ENCODE data around the gene CTSC. TPM values are rescaled to one million over a fixed set of nuclear protein-coding genes. Genes with fewer than 3 reads are reported as not detected.

The CTSC gene
- total RNA-seq, 1 experiment from 2014 or later = 359 TPM

DNA sequence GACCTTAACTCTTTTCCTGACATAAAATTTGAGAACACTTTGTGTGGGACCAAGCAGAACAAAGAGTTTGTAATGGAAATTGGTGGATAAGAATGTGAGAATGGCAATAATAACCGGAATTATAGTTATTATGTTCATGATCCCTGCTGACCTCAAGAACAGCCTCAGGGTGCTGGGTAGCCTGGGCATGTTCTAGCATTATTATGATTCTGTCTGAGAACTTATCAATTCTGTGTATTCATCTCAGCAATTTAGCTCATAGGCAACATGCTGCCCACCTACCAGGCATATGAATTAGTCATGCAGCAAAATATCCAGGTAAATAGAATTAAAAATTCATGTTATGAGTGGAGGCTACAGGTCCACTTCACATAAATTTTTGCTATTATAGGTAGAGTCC, 61.9 kb downstream of the CTSC start:
- H3K4me1 ChIP-seq (ENCODE audit: insufficient read depth, low read length) = no peaks in the 10 kb centered on the region
- H3K56ac ChIP-seq (ENCODE audit: insufficient read length, low read depth, low read length) = no peak overlapping the region
- WGBS (ENCODE audit: extremely low coverage, insufficient read length, low lambda C conversion rate) = no CpG with 5 or more reads among the region's 1 CpG
- H3K4ac ChIP-seq (ENCODE audit: low read depth, low read length) = no peak overlapping the region
- no peaks in the 10 kb centered on the region for H3K27me3 ChIP-seq (ENCODE audit: insufficient read depth, low read length)
- H3K9me3 Mint-ChIP-seq = no peaks in the 10 kb centered on the region
- no peak overlapping the region for H2BK5ac ChIP-seq (ENCODE audit: insufficient read length, low read length)
- H4K91ac ChIP-seq (ENCODE audit: insufficient read length, low read depth, low read length) = no peak overlapping the region
- no peaks in the 10 kb centered on the region for H3K23me2 ChIP-seq (ENCODE audit: insufficient read length, low read depth, low read length, poor library complexity, severe bottlenecking)
- H2BK120ac ChIP-seq (ENCODE audit: low read depth, low read length, poor library complexity, severe bottlenecking) = no peak overlapping the region
- H2BK20ac ChIP-seq (ENCODE audit: low read depth, low read length, poor library complexity, severe bottlenecking) = no peak overlapping the region
- no peak overlapping the region for H3K4me2 ChIP-seq (ENCODE audit: insufficient read depth, insufficient read length, low read length)
- H3K9me3 ChIP-seq (ENCODE audit: control insufficient read depth, low read depth, low read length) = no peaks in the 10 kb centered on the region
- no peak overlapping the region for H3K27ac Mint-ChIP-seq
- TF ChIP-seq, protein P1, sequence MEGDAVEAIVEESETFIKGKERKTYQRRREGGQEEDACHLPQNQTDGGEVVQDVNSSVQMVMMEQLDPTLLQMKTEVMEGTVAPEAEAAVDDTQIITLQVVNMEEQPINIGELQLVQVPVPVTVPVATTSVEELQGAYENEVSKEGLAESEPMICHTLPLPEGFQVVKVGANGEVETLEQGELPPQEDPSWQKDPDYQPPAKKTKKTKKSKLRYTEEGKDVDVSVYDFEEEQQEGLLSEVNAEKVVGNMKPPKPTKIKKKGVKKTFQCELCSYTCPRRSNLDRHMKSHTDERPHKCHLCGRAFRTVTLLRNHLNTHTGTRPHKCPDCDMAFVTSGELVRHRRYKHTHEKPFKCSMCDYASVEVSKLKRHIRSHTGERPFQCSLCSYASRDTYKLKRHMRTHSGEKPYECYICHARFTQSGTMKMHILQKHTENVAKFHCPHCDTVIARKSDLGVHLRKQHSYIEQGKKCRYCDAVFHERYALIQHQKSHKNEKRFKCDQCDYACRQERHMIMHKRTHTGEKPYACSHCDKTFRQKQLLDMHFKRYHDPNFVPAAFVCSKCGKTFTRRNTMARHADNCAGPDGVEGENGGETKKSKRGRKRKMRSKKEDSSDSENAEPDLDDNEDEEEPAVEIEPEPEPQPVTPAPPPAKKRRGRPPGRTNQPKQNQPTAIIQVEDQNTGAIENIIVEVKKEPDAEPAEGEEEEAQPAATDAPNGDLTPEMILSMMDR (conservative IDR thresholded peaks at IDR 0.05) = no peak
- H3T11ph ChIP-seq (ENCODE audit: low read length) = no peak overlapping the region
- H3K18ac ChIP-seq (ENCODE audit: insufficient read length, low read depth, low read length) = no peak overlapping the region
- H4K5ac ChIP-seq (ENCODE audit: insufficient read length, low read depth, low read length) = no peak overlapping the region
- H3K4me1 Mint-ChIP-seq = no peaks in the 10 kb centered on the region
- no peak overlapping the region for H2BK12ac ChIP-seq (ENCODE audit: insufficient read length, low read depth, low read length)
- no peak overlapping the region for H2AK5ac ChIP-seq (ENCODE audit: insufficient read length, low read length)
- H3K79me1 ChIP-seq (ENCODE audit: insufficient read depth, low read depth, low read length, poor library complexity, severe bottlenecking) = no peaks in the 10 kb centered on the region
- H3K27ac ChIP-seq (ENCODE audit: insufficient read length, low read depth, low read length) = no peak overlapping the region
- H3K79me2 ChIP-seq (ENCODE audit: insufficient read depth, low read length) = no peaks in the 10 kb centered on the region
- H3K14ac ChIP-seq (ENCODE audit: insufficient read depth, low read length) = no peak overlapping the region
- no peak overlapping the region for H2AFZ ChIP-seq (ENCODE audit: low read length)
- H3K36me3 Mint-ChIP-seq (ENCODE audit: insufficient read depth in 1 of 3, low read depth in 3 of 3) = peaks cover 8% of the 10 kb centered on the region in 3 experiments; a peak in 6 of 7 replicates
- H3K27me3 Mint-ChIP-seq (ENCODE audit: low read depth) = no peaks in the 10 kb centered on the region
- H3K23ac ChIP-seq (ENCODE audit: insufficient read length, low read depth, low read length) = no peak overlapping the region
- H3K9ac ChIP-seq (ENCODE audit: extremely low read depth, insufficient read length, low read length) = no peak overlapping the region
- H2BK15ac ChIP-seq (ENCODE audit: low read depth, low read length) = no peak overlapping the region
- DNase-seq = no peak
- H3K4me3 Mint-ChIP-seq = no peak overlapping the region
- no peaks in the 10 kb centered on the region for H4K20me1 ChIP-seq (ENCODE audit: control insufficient read depth, insufficient read depth, insufficient read length)
- no peak overlapping the region for H4K8ac ChIP-seq (replicated peaks; ENCODE audit: insufficient read length, low read depth, low read length)
